T-helper 1 cell treated with Interleukin-12 subunit alpha and Interleukin-12 subunit beta and Interleukin-4 antibody, amounts not matched to agents 30 μg/mL and 1 μg/mL, for 36 hours (primary cell): ENCODE data around the gene MAS1L.
"Not testable (repeated sequence)": the region's sequence is repeated elsewhere in the genome, so short reads cannot be mapped to it uniquely, and the experiment has no call there.

ENCODE experiments used
- H3K27ac Mint-ChIP-seq: one replicate; pipeline ENCODE4 v1.8.0; 2021; ENCODE audit warnings: mild to moderate bottlenecking, mixed read lengths
- H3K27me3 Mint-ChIP-seq: one replicate; pipeline ENCODE4 v1.8.0; 2021; ENCODE audit warnings: low read depth, mixed read lengths
- H3K36me3 Mint-ChIP-seq: one replicate; pipeline ENCODE4 v1.8.0; 2021; ENCODE audit warnings: low read depth, mixed read lengths
- H3K4me1 Mint-ChIP-seq: one replicate; pipeline ENCODE4 v1.8.0; 2021; ENCODE audit warnings: low read depth, mixed read lengths
- H3K4me3 Mint-ChIP-seq: one replicate; pipeline ENCODE4 v1.8.0; 2021; ENCODE audit warnings: mild to moderate bottlenecking, moderate library complexity, mixed read lengths
- H3K9me3 Mint-ChIP-seq: one replicate; pipeline ENCODE4 v1.8.0; 2021; ENCODE audit warnings: mixed read lengths

Gene MAS1L

GRCh38 chr6:29436730-29437129, 51.0 kb downstream of the MAS1L start:
- not testable (repeated sequence) for H3K27ac Mint-ChIP-seq, H3K9me3 Mint-ChIP-seq, H3K4me1 Mint-ChIP-seq, H3K36me3 Mint-ChIP-seq, H3K4me3 Mint-ChIP-seq, H3K27me3 Mint-ChIP-seq
